MM.1S (cell line): ENCODE data around the gene FAM83G.

ENCODE experiments used
- EZH2 ChIP-seq: fragments of 300-600 bp; sonication (generic); optimal IDR thresholded peaks from 2 replicates; pipeline ENCODE3; 2017; ENCODE audit warnings: low read depth, mild to moderate bottlenecking, antibody characterized with exemption, low read length, mixed read lengths
- EZH2phosphoT487 ChIP-seq: fragments of 300-600 bp; sonication (generic); IDR thresholded peaks from 2 replicates; pipeline ENCODE4 v1.6.1; 2018; ENCODE audit warnings: antibody characterized with exemption, low read length
- TF ChIP-seq, protein P1 (sequence below): fragments of 300-600 bp; sonication (generic); IDR thresholded peaks from 2 replicates; pipeline ENCODE4 v1.5.1; 2016; ENCODE audit warnings: antibody characterized with exemption, low read length, mixed read lengths

DNA sequence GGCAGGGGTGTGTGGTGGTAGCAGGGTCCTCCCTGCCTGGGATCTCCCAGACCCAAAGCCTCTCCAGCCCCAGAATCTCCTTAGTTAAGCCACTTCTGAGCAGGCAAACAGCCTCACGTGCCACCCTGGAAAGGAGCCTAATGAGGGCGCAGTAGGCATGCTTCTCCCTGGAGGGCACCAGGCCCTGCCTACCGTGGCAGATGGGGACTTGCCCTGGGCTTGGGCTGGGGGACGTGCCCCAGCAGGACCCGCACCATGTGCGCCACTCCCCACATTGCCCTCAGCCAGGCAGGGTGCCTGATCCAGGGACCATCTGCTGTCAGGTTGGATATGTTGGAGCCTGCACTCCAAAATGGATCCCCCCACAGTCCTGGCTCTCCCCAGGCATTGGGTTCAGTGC lies 14.2 kb downstream of the FAM83G start:
- TF ChIP-seq, protein P1, sequence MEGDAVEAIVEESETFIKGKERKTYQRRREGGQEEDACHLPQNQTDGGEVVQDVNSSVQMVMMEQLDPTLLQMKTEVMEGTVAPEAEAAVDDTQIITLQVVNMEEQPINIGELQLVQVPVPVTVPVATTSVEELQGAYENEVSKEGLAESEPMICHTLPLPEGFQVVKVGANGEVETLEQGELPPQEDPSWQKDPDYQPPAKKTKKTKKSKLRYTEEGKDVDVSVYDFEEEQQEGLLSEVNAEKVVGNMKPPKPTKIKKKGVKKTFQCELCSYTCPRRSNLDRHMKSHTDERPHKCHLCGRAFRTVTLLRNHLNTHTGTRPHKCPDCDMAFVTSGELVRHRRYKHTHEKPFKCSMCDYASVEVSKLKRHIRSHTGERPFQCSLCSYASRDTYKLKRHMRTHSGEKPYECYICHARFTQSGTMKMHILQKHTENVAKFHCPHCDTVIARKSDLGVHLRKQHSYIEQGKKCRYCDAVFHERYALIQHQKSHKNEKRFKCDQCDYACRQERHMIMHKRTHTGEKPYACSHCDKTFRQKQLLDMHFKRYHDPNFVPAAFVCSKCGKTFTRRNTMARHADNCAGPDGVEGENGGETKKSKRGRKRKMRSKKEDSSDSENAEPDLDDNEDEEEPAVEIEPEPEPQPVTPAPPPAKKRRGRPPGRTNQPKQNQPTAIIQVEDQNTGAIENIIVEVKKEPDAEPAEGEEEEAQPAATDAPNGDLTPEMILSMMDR = no peak
- no peak for TF ChIP-seq EZH2
- TF ChIP-seq EZH2phosphoT487 = no peak
